Measurements from ENCODE around the gene ARMH1. TPM values are rescaled to one million over a fixed set of nuclear protein-coding genes. Genes with fewer than 3 reads are reported as not detected.
A peak's percentile ranks its signal among the peaks of the same experiment; 100 is the strongest.

Gene ARMH1
- total RNA-seq, 1 experiment from 2014 or later, result 2.8 TPM

GRCh38 chr1:44647896-44648295 lies 26.6 kb upstream of the ARMH1 start:
- Histone ChIP-seq H3K4me3 (ENCODE audit: low read depth in 2 of 2, low read length in 2 of 2) (no peak overlapping the region), H3K9me3 (ENCODE audit: control insufficient read depth, insufficient read depth, low read depth, low read length) (no peaks in the 10 kb centered on the region), H3K4me1 (ENCODE audit: control insufficient read depth, insufficient read depth, low read length) (no peaks in the 10 kb centered on the region; the same call in 1 of the 2 replicates), H3K36me3 (ENCODE audit: control insufficient read depth, insufficient read depth, low read length) (no peaks in the 10 kb centered on the region; the same call in 1 of the 2 replicates), H3K27ac (ENCODE audit: low read length) (no peak overlapping the region), H3K27me3 (ENCODE audit: control insufficient read depth, insufficient read depth, low read length) (no peaks in the 10 kb centered on the region)
- ChIA-PET CTCF (no interaction called here), POLR2A (no interaction called here)
- TF ChIP-seq TCF7L2 (IDR thresholded peaks at IDR 0.05; ENCODE audit: low read depth, low read length) (no peak), POLR2AphosphoS5 (IDR thresholded peaks at IDR 0.05; ENCODE audit: low read depth, low read length) (no peak), SIN3A (IDR thresholded peaks at IDR 0.05; ENCODE audit: borderline replicate concordance, insufficient read depth, low read depth, low read length) (no peak), REST (IDR thresholded peaks at IDR 0.05; ENCODE audit: insufficient read depth in 1 of 2, low read depth in 2 of 2, low read length in 1 of 2) (no peak)
- TF ChIP-seq, protein P1, sequence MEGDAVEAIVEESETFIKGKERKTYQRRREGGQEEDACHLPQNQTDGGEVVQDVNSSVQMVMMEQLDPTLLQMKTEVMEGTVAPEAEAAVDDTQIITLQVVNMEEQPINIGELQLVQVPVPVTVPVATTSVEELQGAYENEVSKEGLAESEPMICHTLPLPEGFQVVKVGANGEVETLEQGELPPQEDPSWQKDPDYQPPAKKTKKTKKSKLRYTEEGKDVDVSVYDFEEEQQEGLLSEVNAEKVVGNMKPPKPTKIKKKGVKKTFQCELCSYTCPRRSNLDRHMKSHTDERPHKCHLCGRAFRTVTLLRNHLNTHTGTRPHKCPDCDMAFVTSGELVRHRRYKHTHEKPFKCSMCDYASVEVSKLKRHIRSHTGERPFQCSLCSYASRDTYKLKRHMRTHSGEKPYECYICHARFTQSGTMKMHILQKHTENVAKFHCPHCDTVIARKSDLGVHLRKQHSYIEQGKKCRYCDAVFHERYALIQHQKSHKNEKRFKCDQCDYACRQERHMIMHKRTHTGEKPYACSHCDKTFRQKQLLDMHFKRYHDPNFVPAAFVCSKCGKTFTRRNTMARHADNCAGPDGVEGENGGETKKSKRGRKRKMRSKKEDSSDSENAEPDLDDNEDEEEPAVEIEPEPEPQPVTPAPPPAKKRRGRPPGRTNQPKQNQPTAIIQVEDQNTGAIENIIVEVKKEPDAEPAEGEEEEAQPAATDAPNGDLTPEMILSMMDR (IDR thresholded peaks at IDR 0.05), result no peak
- in situ Hi-C loops (cut with HindIII; ENCODE audit: low pct_unique_long_range_greater_than_20kb, low sequenced_read_pairs), result no loop called here
- no peak for DNase-seq (ENCODE audit: low read depth, low spot score)
- ATAC-seq, result no peak
- intact Hi-C loops (cut with micrococcal nuclease; ENCODE audit: unreplicated experiment), result no loop called here
- BruUV-seq (replicated peaks), result TSS peak; percentile 75

DNA sequence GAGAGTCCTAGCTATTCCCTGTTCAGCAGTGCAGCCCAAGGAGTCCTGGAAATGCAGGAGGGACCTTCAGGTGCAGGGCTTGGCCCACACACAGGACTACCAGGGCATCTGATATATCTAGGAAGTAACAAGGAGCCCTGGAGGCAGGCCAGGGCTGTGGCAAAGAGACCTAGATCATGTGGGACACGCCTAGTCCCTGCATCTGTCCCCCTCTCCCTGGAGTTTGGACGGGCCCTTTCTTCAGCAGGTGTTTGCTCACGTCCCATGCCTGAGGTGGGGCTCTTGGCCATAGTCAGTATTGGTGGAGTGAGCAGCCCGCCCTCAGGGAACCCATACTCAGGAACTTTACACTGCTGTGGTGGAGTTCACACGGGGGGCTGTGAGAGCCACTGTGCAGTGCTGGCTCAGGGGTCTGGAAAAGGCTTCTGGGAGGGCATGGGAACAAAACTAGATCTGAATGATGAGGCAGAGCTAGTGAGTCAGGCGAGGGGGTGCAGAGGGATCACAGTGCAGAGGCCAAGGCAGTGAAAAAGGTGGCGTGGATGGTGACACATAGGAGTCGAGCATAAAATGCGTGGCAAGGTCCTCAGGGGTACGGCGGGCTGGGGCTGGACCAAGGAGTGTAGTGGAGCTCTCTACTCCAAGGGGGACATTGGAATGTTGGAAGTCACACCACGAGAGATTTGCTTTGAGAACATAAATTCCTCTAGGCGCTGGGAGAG lies 25.8 kb upstream of the ARMH1 start:
- BruUV-seq (replicated peaks), result no TSS peak
- no peaks in the 10 kb centered on the region for H3K27me3 ChIP-seq (ENCODE audit: control insufficient read depth, insufficient read depth, low read length)
- no peak for DNase-seq (ENCODE audit: low read depth, low spot score)
- H3K4me1 ChIP-seq (ENCODE audit: control insufficient read depth, insufficient read depth, low read length), result no peaks in the 10 kb centered on the region; the same call in 1 of the 2 replicates
- H3K9me3 ChIP-seq (ENCODE audit: control insufficient read depth, insufficient read depth, low read depth, low read length), result no peaks in the 10 kb centered on the region
- intact Hi-C loops (cut with micrococcal nuclease; ENCODE audit: unreplicated experiment), result no loop called here
- in situ Hi-C loops (cut with HindIII; ENCODE audit: low pct_unique_long_range_greater_than_20kb, low sequenced_read_pairs), result no loop called here
- no peak for ATAC-seq
- no peak overlapping the region for H3K27ac ChIP-seq (ENCODE audit: low read length)
- no peaks in the 10 kb centered on the region; the same call in 1 of the 2 replicates for H3K36me3 ChIP-seq (ENCODE audit: control insufficient read depth, insufficient read depth, low read length)
- no peak overlapping the region for H3K4me3 ChIP-seq (ENCODE audit: low read depth in 2 of 2, low read length in 2 of 2)
- no peak for TF ChIP-seq POLR2AphosphoS5 (IDR thresholded peaks at IDR 0.05; ENCODE audit: low read depth, low read length)
- TF ChIP-seq TCF7L2 (IDR thresholded peaks at IDR 0.05; ENCODE audit: low read depth, low read length), result no peak
- no peak for TF ChIP-seq SIN3A (IDR thresholded peaks at IDR 0.05; ENCODE audit: borderline replicate concordance, insufficient read depth, low read depth, low read length)
- TF ChIP-seq, protein P1 (IDR thresholded peaks at IDR 0.05), result no peak
- no peak for TF ChIP-seq REST (IDR thresholded peaks at IDR 0.05; ENCODE audit: insufficient read depth in 1 of 2, low read depth in 2 of 2, low read length in 1 of 2)
- POLR2A ChIA-PET, result no interaction called here
- CTCF ChIA-PET, result no interaction called here
